C4-2B (cell line): ENCODE data around the gene PUSL1.

ENCODE experiments used
- ZFX ChIP-seq: fragments of 450-650 bp; IDR thresholded peaks from 2 replicates; pipeline ENCODE4 v1.6.1; 2017
- TF ChIP-seq, protein P1 (sequence below): fragments of 450-650 bp; conservative IDR thresholded peaks from 2 replicates; pipeline ENCODE4 v1.5.1; 2017; ENCODE audit warnings: mild to moderate bottlenecking

DNA sequence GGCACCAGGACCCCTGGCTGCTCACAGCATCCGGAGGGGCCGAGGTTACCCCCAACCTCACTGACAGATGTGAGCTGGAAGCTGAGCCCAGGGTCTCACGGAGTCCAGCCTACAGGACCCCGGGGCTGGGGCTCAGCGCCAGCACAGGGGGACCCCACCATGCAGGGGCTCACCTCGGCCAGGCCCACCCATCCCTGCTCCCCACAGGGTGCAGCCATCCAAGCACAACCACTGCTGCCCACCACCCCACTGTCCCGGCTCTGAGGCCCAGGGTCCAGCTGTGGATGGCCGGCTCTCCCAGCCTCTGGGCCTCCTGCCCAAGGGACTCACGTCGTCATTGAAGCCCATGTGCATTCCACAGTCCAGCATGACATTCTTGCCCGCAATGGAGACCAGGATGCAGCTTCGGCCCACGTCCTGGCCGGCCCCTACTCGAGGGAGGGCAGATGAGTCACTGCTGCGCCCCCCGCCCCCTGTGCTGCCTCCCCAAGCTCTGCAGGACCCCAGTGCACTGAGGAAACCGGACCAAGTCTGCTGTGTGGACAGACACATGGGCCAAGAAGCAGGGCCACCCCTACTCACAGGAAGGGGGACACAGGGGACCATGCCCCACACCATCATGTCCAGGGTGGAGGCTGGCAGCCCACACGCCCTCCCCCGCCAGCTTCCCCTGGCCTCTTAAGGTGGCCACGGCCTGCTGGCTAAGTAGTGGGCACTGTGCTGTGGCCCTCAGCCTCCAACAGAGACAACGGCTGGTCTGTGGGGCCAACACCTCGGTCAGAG lies 12.5 kb downstream of the PUSL1 start:
- TF ChIP-seq, protein P1, sequence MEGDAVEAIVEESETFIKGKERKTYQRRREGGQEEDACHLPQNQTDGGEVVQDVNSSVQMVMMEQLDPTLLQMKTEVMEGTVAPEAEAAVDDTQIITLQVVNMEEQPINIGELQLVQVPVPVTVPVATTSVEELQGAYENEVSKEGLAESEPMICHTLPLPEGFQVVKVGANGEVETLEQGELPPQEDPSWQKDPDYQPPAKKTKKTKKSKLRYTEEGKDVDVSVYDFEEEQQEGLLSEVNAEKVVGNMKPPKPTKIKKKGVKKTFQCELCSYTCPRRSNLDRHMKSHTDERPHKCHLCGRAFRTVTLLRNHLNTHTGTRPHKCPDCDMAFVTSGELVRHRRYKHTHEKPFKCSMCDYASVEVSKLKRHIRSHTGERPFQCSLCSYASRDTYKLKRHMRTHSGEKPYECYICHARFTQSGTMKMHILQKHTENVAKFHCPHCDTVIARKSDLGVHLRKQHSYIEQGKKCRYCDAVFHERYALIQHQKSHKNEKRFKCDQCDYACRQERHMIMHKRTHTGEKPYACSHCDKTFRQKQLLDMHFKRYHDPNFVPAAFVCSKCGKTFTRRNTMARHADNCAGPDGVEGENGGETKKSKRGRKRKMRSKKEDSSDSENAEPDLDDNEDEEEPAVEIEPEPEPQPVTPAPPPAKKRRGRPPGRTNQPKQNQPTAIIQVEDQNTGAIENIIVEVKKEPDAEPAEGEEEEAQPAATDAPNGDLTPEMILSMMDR: no peak
- TF ChIP-seq ZFX: no peak
